GM12878 (cell line): Measurements from ENCODE around the gene TMPRSS15. TPM values are rescaled to one million over a fixed set of nuclear protein-coding genes. Genes with fewer than 3 reads are reported as not detected.

Experiments used
- ATAC-seq: fragments of 200-7000 bp; cut with Tn5 transposase; 3 replicates; pipeline ENCODE4 v1.9.1; 2020; ENCODE audit warnings: mild to moderate bottlenecking, moderate library complexity
- Bru-seq: library from RNA; stranded (reverse); fragments of 400-500 nt; gene quantifications from one replicate; lab custom pipeline; 2021; lab: Mats Ljungman, UMichigan
- BruChase-seq, 2 experiments: library from RNA; stranded (reverse); fragments of 400-500 nt; gene quantifications; one replicate each; lab custom pipeline; 2021; lab: Mats Ljungman, UMichigan
- BruUV-seq: library from RNA; stranded (reverse); fragments of 400-500 nt; replicated peaks from 2 replicates; lab custom pipeline; 2021; lab: Mats Ljungman, UMichigan
- CTCF ChIA-PET: fragments of 300-600 bp; sonication (Branson Sonifier 250); formaldehyde crosslinking; extraction: SDS; loops from one replicate; lab custom pipeline; 2021; ENCODE audit warnings: inconsistent platforms; lab: Yijun Ruan, JAX
- POLR2A ChIA-PET: fragments of 350-600 bp; formaldehyde crosslinking; extraction: SDS; loops from one replicate; lab custom pipeline; 2021; ENCODE audit warnings: inconsistent platforms; lab: Charles Lee
- RAD21 ChIA-PET: fragments of 300-600 bp; sonication (Branson Sonifier 250); formaldehyde crosslinking; loops from one replicate; lab custom pipeline; 2023; ENCODE audit warnings: antibody characterized with exemption; ENCODE audit not compliant: unreplicated experiment; lab: Charles Lee
- SMC1A ChIA-PET: fragments of 300-600 bp; sonication (Branson Sonifier 250); formaldehyde crosslinking; loops from one replicate; lab custom pipeline; 2023; ENCODE audit not compliant: unreplicated experiment, uncharacterized antibody; lab: Charles Lee
- DNase-seq: peaks from one replicate; pipeline ENCODE4 v3.0.0-alpha.2; 2011; ENCODE audit warnings: low read depth, low spot score
- FAIRE-seq: peaks from 3 replicates; lab custom pipeline; 2011; peaks lifted over from hg19 to GRCh38; lab: Jason Lieb, UNC
- H2AFZ ChIP-seq: 2 replicates; pipeline ENCODE4 v1.6.0; 2011; ENCODE audit warnings: low read depth, low read length, control low read depth; ENCODE audit not compliant: control insufficient read depth
- H3K27ac ChIP-seq: 2 replicates; pipeline ENCODE4 v1.5.1; 2011; ENCODE audit warnings: control low read depth; ENCODE audit not compliant: control insufficient read depth, insufficient read depth
- H3K27me3 ChIP-seq, 2 experiments: replicated peaks in 1 of 2; 2 replicates each; pipeline versions ENCODE4 v1.6.0 to v1.6.1; 2011; ENCODE audit warnings: low read length in 1 of 2; ENCODE audit not compliant: control insufficient read depth in 2 of 2, insufficient read depth in 2 of 2
- H3K36me3 ChIP-seq, 2 experiments: 2 replicates each; pipeline ENCODE4 v1.5.1; 2011; ENCODE audit warnings: low read length in 1 of 2; ENCODE audit not compliant: control insufficient read depth in 2 of 2, insufficient read depth in 2 of 2
- H3K4me1 ChIP-seq: 2 replicates; pipeline ENCODE4 v1.6.1; 2011; ENCODE audit warnings: mild to moderate bottlenecking, low read length, moderate library complexity, mixed read lengths; ENCODE audit not compliant: control insufficient read depth, insufficient read depth
- H3K4me2 ChIP-seq: 2 replicates; pipeline ENCODE4 v1.6.0; 2011; ENCODE audit warnings: control low read depth; ENCODE audit not compliant: control insufficient read depth, insufficient read depth
- H3K4me3 ChIP-seq: fragments of 200-600 bp; sonication (generic); 2 replicates; pipeline ENCODE4 v1.5.1; 2016
- H3K79me2 ChIP-seq: 2 replicates; pipeline ENCODE4 v1.6.0; 2011; ENCODE audit warnings: low read length; ENCODE audit not compliant: control insufficient read depth, insufficient read depth
- H3K9ac ChIP-seq: 2 replicates; pipeline ENCODE4 v1.8.0; 2011; ENCODE audit warnings: low read length, control low read depth, mixed read lengths; ENCODE audit not compliant: control insufficient read depth, insufficient read depth
- H3K9me3 ChIP-seq: replicated peaks from 3 replicates; pipeline ENCODE4 v1.5.1; 2011; ENCODE audit warnings: mild to moderate bottlenecking, low read length; ENCODE audit not compliant: control insufficient read depth, insufficient read depth
- H4K20me1 ChIP-seq: 2 replicates; pipeline ENCODE4 v1.6.0; 2011; ENCODE audit not compliant: control insufficient read depth, insufficient read depth
- CBFB ChIP-seq: IDR thresholded peaks from 2 replicates; pipeline ENCODE4 v1.6.1; 2016; ENCODE audit warnings: antibody characterized with exemption, low read depth
- CREB1 ChIP-seq: IDR thresholded peaks from 2 replicates; pipeline ENCODE4 v1.6.1; 2012; ENCODE audit warnings: low read depth, mild to moderate bottlenecking, inconsistent platforms
- EGR1 ChIP-seq, 2 experiments: IDR thresholded peaks; 1 replicate in 1 of 2; 2 replicates in 1 of 2; pipeline ENCODE4 v1.6.1; 2011 to 2012; ENCODE audit warnings: low read depth in 2 of 2, low read length in 2 of 2, borderline replicate concordance in 1 of 2, mild to moderate bottlenecking in 1 of 2, moderate library complexity in 1 of 2
- FOXM1 ChIP-seq: IDR thresholded peaks from 2 replicates; pipeline ENCODE4 v1.6.1; 2012; ENCODE audit warnings: low read depth, mild to moderate bottlenecking, inconsistent platforms, low read length, moderate library complexity
- IRF4 ChIP-seq: IDR thresholded peaks from 2 replicates; pipeline ENCODE4 v1.6.1; 2011; ENCODE audit warnings: low read depth, low read length
- JUNB ChIP-seq: IDR thresholded peaks from 2 replicates; pipeline ENCODE4 v1.6.1; 2016; ENCODE audit warnings: antibody characterized with exemption, mild to moderate bottlenecking
- MXI1 ChIP-seq: fragments of 150-350 bp; IDR thresholded peaks from 2 replicates; pipeline ENCODE4 v1.6.1; 2011; ENCODE audit warnings: low read depth, mild to moderate bottlenecking, inconsistent platforms, low read length, improper control_type of control experiment
- PAX8 ChIP-seq: fragments of 450-650 bp; IDR thresholded peaks from 2 replicates; pipeline ENCODE4 v1.6.1; 2017; ENCODE audit warnings: mild to moderate bottlenecking, moderate library complexity
- POLR2A ChIP-seq: IDR thresholded peaks from 2 replicates; pipeline ENCODE4 v1.6.1; 2011; ENCODE audit warnings: low read depth, mild to moderate bottlenecking, low read length
- RBBP5 ChIP-seq: fragments of 200-600 bp; sonication (generic); conservative IDR thresholded peaks from 2 replicates; pipeline ENCODE4 v1.6.1; 2016
- SREBF1 ChIP-seq: IDR thresholded peaks from 2 replicates; pipeline ENCODE4 v1.6.1; 2012; ENCODE audit warnings: mild to moderate bottlenecking, low read length
- TAF1 ChIP-seq: IDR thresholded peaks from 2 replicates; pipeline ENCODE4 v1.6.1; 2011; ENCODE audit warnings: mild to moderate bottlenecking, low read depth, low read length, borderline replicate concordance
- TARDBP ChIP-seq: IDR thresholded peaks from 2 replicates; pipeline ENCODE4 v1.6.1; 2016; ENCODE audit warnings: borderline replicate concordance
- TCF3 ChIP-seq: IDR thresholded peaks from 2 replicates; pipeline ENCODE4 v1.6.1; 2012; ENCODE audit warnings: low read depth, mild to moderate bottlenecking, low read length, borderline replicate concordance; ENCODE audit not compliant: insufficient read depth
- YBX1 ChIP-seq: fragments of 450-650 bp; IDR thresholded peaks from 2 replicates; pipeline ENCODE4 v1.6.1; 2016; ENCODE audit warnings: antibody characterized with exemption
- ZNF384 ChIP-seq: IDR thresholded peaks from 2 replicates; pipeline ENCODE4 v1.6.1; 2012; ENCODE audit warnings: low read depth, mild to moderate bottlenecking, low read length, improper control_type of control experiment, borderline replicate concordance
- WGBS: methylation state at CpG from one replicate; pipeline ENCODE4 v1.1.6; 2016; ENCODE audit warnings: low lambda C conversion rate; ENCODE audit not compliant: insufficient replicate concordance, insufficient coverage; ENCODE audit errors: missing lambda C conversion rate; 5-methylcytosine and 5-hydroxymethylcytosine counted together
- in situ Hi-C: fragments of 300-500 bp; cut with MboI; formaldehyde crosslinking; loops from 9 replicates; pipeline ENCODE4 v1.14.3; 2018; ENCODE audit warnings: mixed read lengths
- intact Hi-C: fragments of 100-400 bp; cut with micrococcal nuclease; formaldehyde crosslinking; loops from one replicate; pipeline ENCODE4 v1.14.2; 2022; ENCODE audit not compliant: unreplicated experiment
- long read RNA-seq, 2 experiments: library from polyadenylated mRNA; unstranded; transcript quantifications; one replicate each; pipeline ENCODE4 v2.0.0, GENCODE V29; 2019 to 2020
- polyA minus RNA-seq, 3 experiments: library from RNA; depleted of rRNA, polyadenylated mRNA; stranded (reverse); fragments of >200 nt; gene quantifications; 2 replicates each; pipeline ENCODE4 v1.2.3, GENCODE V29; 2011
- polyA plus RNA-seq, 11 experiments: library from polyadenylated mRNA; depleted of rRNA in 4 of 11; unstranded in 6 of 11; stranded (reverse) in 5 of 11; fragments of >200 nt; fragmentation: Nextera tagmentation in 4 of 11; fragmentation: Illumina TruSeq in 1 of 11; extraction: Ambion mirVana in 4 of 11; extraction: Trizol in 1 of 11; gene quantifications; 1 replicate in 1 of 11; 2 replicates in 10 of 11; pipeline versions ENCODE4 v1.2.1 to v1.2.3, GENCODE V29; 2011 to 2016; ENCODE audit warnings: inconsistent platforms in 2 of 11, missing spikeins in 2 of 11, low read depth in 1 of 11
- total RNA-seq, 4 experiments: library from RNA; depleted of rRNA in 3 of 4; stranded (reverse); fragments of >200 nt in 3 of 4; fragmentation: Illumina TruSeq in 1 of 4; extraction: Trizol in 1 of 4; gene quantifications; 2 replicates each; pipeline versions ENCODE4 v1.2.1 to v1.2.3, GENCODE V29; 2013 to 2021
- TF ChIP-seq, protein P1 (sequence below): IDR thresholded peaks from 2 replicates; pipeline ENCODE4 v1.6.1; 2011; ENCODE audit warnings: mild to moderate bottlenecking, low read depth, low read length, moderate library complexity; ENCODE audit not compliant: insufficient replicate concordance
- TF ChIP-seq, protein P2 (sequence below), 3 experiments: IDR thresholded peaks in 2 of 3; conservative IDR thresholded peaks in 1 of 3; 2 replicates each; pipeline ENCODE4 v1.5.1; 2011; ENCODE audit warnings: low read depth in 3 of 3, low read length in 3 of 3, mild to moderate bottlenecking in 3 of 3, control low read depth in 2 of 3, moderate library complexity in 2 of 3, inconsistent platforms in 1 of 3, mixed read lengths in 1 of 3; ENCODE audit not compliant: control insufficient read depth in 2 of 3, insufficient read depth in 1 of 3; ENCODE audit errors: extremely low read depth in 1 of 3

The TMPRSS15 gene
- not detected in 2 replicates for total RNA-seq (2013; cell fraction: nucleolus; rRNA removed)
- total RNA-seq (2014; rRNA removed) (not detected in 2 replicates), total RNA-seq (2014; rRNA removed; fragmentation: Illumina TruSeq; extraction: Trizol) (not detected in 2 replicates), total RNA-seq (2021) (not detected in 2 replicates), polyA plus RNA-seq (2011; rRNA removed) (0.10 and 0.11 TPM in 2 replicates), polyA plus RNA-seq (2014; fragmentation: Illumina TruSeq; extraction: Trizol) (not detected in 2 replicates), polyA plus RNA-seq (2014; fragmentation: Nextera tagmentation; extraction: Ambion mirVana) (under 1 TPM in 1 of 2 experiments, not detected in 1; 0.02 TPM), polyA plus RNA-seq (2014; rRNA removed) (not detected in 2 replicates), polyA plus RNA-seq (2016; fragmentation: Nextera tagmentation; extraction: Ambion mirVana) (not detected), polyA minus RNA-seq (2011; rRNA and poly(A)+ RNA removed) (0.10 and 0.15 TPM in 2 replicates), Bru-seq, nascent RNA (not detected), BruChase-seq, experiment 1, labeled RNA remaining after a 6-hour chase (not detected), BruChase-seq, experiment 2, labeled RNA remaining after a 2-hour chase (percentile 0 among the genes with signal in this experiment)
- not detected for polyA plus RNA-seq (2011; ENCODE audit: low read depth)
- polyA plus RNA-seq (2011; cell fraction: cytosol; rRNA removed), result 0.03 TPM in 1 of 2 replicates, not detected in the other
- polyA plus RNA-seq (2011; cell fraction: nucleus; rRNA removed), result 0.09 and 0.25 TPM in 2 replicates
- polyA plus RNA-seq (2012), result not detected in 2 replicates
- polyA minus RNA-seq (2011; cell fraction: cytosol; rRNA and poly(A)+ RNA removed), result not detected in 2 replicates
- under 0.01 and 0.48 TPM in 2 replicates for polyA minus RNA-seq (2011; cell fraction: nucleus; rRNA and poly(A)+ RNA removed)
- long read RNA-seq, experiment 1, result 0 reads
- long read RNA-seq, experiment 2, result 0 reads

DNA sequence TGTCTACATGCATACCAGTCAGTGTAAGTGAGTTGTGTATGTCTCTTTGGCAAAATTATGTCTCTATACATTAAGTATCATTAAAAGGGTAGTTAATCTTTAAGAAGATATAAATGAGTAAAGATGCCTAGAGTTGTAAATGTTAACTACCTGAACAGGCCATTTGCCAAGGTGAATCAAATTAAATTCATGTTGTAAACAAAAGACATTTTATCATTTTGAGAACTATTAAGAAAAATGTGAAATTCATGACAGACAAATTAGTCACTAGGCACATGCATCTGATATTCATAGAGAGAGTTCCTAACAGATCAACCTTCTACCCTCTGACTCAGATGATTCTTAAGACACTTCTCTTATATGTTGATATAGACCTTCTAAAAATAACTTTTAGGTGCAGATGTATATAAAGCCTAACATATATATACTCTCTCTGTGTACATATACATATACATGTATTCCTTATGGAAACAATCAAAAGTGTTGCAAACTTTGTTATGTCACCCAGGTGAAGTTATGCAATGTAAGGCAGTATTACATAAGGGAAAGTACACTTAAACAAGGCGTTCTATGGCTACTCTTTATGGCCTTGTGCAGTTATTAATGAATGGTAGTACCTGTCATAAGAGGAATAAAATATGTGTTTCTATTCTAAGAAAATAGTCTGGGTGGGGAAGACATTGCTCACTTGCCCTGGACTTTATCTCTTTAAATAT, at the start of gene TMPRSS15:
TMPRSS15 (minus strand) TSS at position 51 of the 716 bp plus-strand sequence. CDS start 163 bp downstream, outside the sequence.
- in situ Hi-C loops (no loop called here), intact Hi-C loops (no loop called here)
- FAIRE-seq (no peak), ATAC-seq (no peak), DNase-seq (no peak)
- no peak within 1 kb of the TSS for H3K27ac ChIP-seq
- no peaks in the 10 kb centered on the region for H3K4me1 ChIP-seq
- no peaks in the 10 kb centered on the region for H3K9me3 ChIP-seq
- no peaks in the 10 kb centered on the region for H3K36me3 ChIP-seq
- H3K27me3 ChIP-seq, result no peaks in the 10 kb centered on the region
- ChIA-PET SMC1A (no interaction called here), CTCF (no interaction called here), POLR2A (no interaction called here), RAD21 (no interaction called here)
- no peak within 1 kb of the TSS for H3K4me2 ChIP-seq
- BruUV-seq, result no TSS peak
- no peak within 1 kb of the TSS for H3K9ac ChIP-seq
- WGBS, result 6% methylated on average over 1 of the region's 1 CpG
- H4K20me1 ChIP-seq, result no peaks in the 10 kb centered on the region
- H3K4me3 ChIP-seq, result no peak within 1 kb of the TSS
- H2AFZ ChIP-seq, result no peak within 1 kb of the TSS
- TF ChIP-seq TCF3 (no peak), ZNF384 (no peak), MXI1 (no peak), EGR1 (IDR thresholded peaks at IDR 0.05; ENCODE audit: borderline replicate concordance in 1 of 2, low read depth in 2 of 2, low read length in 2 of 2) (no peak), PAX8 (no peak), POLR2A (no peak), TARDBP (no peak), FOXM1 (no peak), JUNB (no peak), TAF1 (no peak), RBBP5 (no peak), CREB1 (no peak), IRF4 (no peak), YBX1 (no peak), SREBF1 (no peak), CBFB (no peak)
- TF ChIP-seq, protein P1, sequence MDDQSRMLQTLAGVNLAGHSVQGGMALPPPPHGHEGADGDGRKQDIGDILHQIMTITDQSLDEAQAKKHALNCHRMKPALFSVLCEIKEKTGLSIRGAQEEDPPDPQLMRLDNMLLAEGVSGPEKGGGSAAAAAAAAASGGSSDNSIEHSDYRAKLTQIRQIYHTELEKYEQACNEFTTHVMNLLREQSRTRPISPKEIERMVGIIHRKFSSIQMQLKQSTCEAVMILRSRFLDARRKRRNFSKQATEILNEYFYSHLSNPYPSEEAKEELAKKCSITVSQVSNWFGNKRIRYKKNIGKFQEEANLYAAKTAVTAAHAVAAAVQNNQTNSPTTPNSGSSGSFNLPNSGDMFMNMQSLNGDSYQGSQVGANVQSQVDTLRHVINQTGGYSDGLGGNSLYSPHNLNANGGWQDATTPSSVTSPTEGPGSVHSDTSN, result no peak
- TF ChIP-seq, protein P2, sequence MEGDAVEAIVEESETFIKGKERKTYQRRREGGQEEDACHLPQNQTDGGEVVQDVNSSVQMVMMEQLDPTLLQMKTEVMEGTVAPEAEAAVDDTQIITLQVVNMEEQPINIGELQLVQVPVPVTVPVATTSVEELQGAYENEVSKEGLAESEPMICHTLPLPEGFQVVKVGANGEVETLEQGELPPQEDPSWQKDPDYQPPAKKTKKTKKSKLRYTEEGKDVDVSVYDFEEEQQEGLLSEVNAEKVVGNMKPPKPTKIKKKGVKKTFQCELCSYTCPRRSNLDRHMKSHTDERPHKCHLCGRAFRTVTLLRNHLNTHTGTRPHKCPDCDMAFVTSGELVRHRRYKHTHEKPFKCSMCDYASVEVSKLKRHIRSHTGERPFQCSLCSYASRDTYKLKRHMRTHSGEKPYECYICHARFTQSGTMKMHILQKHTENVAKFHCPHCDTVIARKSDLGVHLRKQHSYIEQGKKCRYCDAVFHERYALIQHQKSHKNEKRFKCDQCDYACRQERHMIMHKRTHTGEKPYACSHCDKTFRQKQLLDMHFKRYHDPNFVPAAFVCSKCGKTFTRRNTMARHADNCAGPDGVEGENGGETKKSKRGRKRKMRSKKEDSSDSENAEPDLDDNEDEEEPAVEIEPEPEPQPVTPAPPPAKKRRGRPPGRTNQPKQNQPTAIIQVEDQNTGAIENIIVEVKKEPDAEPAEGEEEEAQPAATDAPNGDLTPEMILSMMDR (IDR thresholded peaks at IDR 0.05 in 2 of 3, conservative IDR thresholded peaks at IDR 0.05 in 1 of 3; ENCODE audit: control insufficient read depth in 2 of 3, extremely low read depth in 1 of 3, insufficient read depth in 1 of 3, low read depth in 3 of 3, low read length in 3 of 3), result no peak
- no peaks in the 10 kb centered on the region for H3K79me2 ChIP-seq
